Loucy (cell line): ENCODE measurements around the gene RAD51B.

ENCODE experiments used
- EZH2phosphoT487 ChIP-seq: fragments of 200-600 bp; IDR thresholded peaks from 2 replicates; pipeline ENCODE4 v1.6.1; 2018; ENCODE audit warnings: antibody characterized with exemption, mild to moderate bottlenecking, moderate library complexity, borderline replicate concordance
- TF ChIP-seq, protein P1 (sequence below): fragments of 200-600 bp; sonication (generic); conservative IDR thresholded peaks from 2 replicates; pipeline ENCODE4 v1.5.1; 2014; ENCODE audit warnings: mild to moderate bottlenecking, antibody characterized with exemption, low read length

DNA sequence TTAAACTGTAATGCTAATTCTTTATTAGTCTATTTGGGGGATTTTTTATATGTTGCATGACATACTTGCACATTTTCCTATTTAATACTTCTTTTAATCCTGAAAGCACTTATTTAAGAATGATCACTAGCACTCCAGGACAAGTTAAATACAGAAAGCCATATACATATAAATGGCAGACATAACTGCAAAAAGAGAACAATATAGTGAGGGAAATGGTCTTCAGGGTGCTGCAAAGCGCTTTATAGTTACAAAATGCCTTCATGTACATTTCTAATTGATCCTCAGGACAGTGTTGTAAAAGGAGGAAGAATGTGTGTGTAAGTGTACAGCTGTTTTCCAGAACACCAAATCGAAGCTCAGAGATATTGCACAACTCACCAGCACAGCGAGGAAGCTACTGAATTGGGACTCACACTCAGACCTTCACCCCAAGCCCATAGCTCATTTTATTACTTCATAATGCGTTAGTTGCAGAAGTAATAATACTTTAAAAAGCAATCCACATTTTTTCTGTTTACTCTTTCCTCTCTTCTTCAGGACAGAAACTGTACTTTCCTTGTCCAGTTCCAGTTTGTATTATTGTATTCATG lies 428.2 kb downstream of the RAD51B start:
- TF ChIP-seq, protein P1, sequence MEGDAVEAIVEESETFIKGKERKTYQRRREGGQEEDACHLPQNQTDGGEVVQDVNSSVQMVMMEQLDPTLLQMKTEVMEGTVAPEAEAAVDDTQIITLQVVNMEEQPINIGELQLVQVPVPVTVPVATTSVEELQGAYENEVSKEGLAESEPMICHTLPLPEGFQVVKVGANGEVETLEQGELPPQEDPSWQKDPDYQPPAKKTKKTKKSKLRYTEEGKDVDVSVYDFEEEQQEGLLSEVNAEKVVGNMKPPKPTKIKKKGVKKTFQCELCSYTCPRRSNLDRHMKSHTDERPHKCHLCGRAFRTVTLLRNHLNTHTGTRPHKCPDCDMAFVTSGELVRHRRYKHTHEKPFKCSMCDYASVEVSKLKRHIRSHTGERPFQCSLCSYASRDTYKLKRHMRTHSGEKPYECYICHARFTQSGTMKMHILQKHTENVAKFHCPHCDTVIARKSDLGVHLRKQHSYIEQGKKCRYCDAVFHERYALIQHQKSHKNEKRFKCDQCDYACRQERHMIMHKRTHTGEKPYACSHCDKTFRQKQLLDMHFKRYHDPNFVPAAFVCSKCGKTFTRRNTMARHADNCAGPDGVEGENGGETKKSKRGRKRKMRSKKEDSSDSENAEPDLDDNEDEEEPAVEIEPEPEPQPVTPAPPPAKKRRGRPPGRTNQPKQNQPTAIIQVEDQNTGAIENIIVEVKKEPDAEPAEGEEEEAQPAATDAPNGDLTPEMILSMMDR: no peak
- TF ChIP-seq EZH2phosphoT487: no peak
